ENCODE results near the gene SFXN5. TPM values are rescaled to one million over a fixed set of nuclear protein-coding genes. Genes with fewer than 3 reads are reported as not detected.

The SFXN5 gene
- total RNA-seq, 6 experiments from 2014 or later = 33.1 to 73.4 (median 56.6) TPM

DNA sequence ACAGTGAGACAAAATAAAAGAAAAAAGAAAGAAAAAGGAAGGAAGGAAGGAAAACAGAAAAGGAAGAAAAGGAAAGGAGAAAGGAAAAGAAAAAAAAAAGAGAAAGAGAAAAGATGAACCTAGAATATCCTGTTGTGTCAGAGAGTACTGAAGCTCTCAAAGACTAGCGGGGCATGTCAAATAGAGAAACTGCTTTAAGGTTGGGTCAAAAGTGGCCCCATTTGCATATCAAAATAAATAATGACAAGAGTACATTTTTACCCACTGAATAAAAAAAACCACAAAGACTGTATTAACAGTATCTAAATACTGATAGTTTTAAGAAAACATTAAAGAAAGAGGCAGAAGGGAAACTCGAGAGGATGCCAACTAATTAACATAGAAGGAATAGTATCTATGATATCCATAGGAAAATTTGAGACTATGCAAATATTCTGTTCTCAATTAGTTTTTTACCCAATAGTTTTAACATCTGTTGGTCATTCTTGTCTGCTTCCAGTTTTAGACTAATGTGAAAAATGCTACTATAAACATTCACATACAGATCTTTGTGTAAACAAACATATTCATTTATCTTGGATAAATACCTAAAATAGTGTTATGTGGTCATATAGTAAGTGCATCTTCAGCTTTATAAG is 53.2 kb downstream of the SFXN5 start:
- no peaks in the 10 kb centered on the region for H3K27me3 ChIP-seq
- no peak for TF ChIP-seq POLR2A (IDR thresholded peaks at IDR 0.05)
- TF ChIP-seq, protein P1, sequence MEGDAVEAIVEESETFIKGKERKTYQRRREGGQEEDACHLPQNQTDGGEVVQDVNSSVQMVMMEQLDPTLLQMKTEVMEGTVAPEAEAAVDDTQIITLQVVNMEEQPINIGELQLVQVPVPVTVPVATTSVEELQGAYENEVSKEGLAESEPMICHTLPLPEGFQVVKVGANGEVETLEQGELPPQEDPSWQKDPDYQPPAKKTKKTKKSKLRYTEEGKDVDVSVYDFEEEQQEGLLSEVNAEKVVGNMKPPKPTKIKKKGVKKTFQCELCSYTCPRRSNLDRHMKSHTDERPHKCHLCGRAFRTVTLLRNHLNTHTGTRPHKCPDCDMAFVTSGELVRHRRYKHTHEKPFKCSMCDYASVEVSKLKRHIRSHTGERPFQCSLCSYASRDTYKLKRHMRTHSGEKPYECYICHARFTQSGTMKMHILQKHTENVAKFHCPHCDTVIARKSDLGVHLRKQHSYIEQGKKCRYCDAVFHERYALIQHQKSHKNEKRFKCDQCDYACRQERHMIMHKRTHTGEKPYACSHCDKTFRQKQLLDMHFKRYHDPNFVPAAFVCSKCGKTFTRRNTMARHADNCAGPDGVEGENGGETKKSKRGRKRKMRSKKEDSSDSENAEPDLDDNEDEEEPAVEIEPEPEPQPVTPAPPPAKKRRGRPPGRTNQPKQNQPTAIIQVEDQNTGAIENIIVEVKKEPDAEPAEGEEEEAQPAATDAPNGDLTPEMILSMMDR (IDR thresholded peaks at IDR 0.05) = no peak
- peaks cover 0 to 25% (median 8%) of the 10 kb centered on the region in 4 donors for H3K4me1 ChIP-seq
- WGBS (ENCODE audit: insufficient coverage, low coverage, low lambda C conversion rate, missing lambda C conversion rate) = 66% methylated on average over 2 of the region's 2 CpGs
- DNase-seq (no peak), ATAC-seq (no peak)
- H3K9me3 ChIP-seq = no peaks in the 10 kb centered on the region
- peaks cover 0 to 9% (median 0%) of the 10 kb centered on the region in 4 donors for H3K36me3 ChIP-seq
- H3K4me3 ChIP-seq = no peak overlapping the region
- intact Hi-C loops (cut with DNase I) = no loop called here
- H3K27ac ChIP-seq = no peak overlapping the region

DNA sequence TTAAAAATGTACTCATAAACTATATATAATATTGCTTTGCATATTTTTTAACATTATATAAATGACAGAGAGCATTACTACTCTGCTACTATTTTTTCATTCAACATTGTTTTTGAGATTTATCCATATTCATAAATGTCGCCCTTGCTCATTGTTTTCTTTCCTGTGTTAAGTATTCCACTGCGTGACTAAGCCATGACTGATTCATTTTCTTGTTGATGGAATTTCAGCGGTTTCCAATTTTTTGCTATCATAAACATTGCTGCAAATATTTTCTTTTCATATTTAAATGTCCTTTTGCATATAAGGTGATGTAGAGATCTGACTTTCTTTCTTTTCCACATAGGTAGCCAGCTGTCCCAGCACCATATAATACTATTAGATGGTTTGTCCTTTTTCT is 57.6 kb downstream of the SFXN5 start:
- Histone ChIP-seq H3K27ac (no peak overlapping the region), H3K4me1 (no peaks in the 10 kb centered on the region), H3K4me3 (no peak overlapping the region), H3K36me3 (peaks cover 0 to 10% (median 2%) of the 10 kb centered on the region in 4 donors), H3K9me3 (no peaks in the 10 kb centered on the region), H3K27me3 (no peaks in the 10 kb centered on the region)
- 95% methylated on average over 3 of the region's 3 CpGs for WGBS (ENCODE audit: insufficient coverage, low coverage, low lambda C conversion rate, missing lambda C conversion rate)
- DNase-seq = no peak
- intact Hi-C loops (cut with DNase I) = no loop called here
- no peak for ATAC-seq
- TF ChIP-seq, protein P1 (IDR thresholded peaks at IDR 0.05) = no peak
- no peak for TF ChIP-seq POLR2A (IDR thresholded peaks at IDR 0.05)

DNA sequence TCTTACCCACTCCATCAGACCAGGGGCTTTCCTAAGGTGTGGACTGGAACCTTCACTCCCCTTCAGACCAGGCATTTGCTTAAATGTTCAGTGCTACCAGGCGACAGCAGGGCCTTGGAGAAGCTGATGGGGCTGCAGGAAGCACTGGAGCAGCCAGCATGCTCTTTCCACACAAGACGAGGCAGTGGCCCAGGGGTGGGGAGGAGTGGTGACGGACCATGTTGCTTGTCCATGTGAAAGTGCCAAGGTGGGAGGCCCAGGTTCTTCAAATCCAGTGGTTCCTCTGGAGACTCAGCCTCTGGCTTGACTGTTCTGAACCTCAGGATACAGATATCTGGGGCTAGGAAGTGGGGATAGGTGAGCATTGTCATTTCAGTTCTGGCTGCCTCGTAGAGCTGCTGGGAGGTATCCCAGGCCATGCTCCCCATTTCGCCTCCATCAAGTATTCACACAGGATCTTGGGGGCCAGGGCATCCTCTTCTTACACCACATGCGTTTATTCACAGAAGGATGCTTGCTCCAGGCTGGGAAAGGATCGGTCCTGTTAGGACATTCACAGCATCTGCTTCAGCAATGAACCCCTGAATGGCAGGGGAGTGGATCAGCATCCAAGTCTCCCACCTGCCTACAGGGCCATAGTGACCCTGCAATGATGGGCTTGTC is 62.2 kb downstream of the SFXN5 start:
- Histone ChIP-seq H3K27ac (no peak overlapping the region), H3K9me3 (no peaks in the 10 kb centered on the region), H3K36me3 (peaks cover 0 to 15% (median 4%) of the 10 kb centered on the region in 4 donors), H3K27me3 (no peaks in the 10 kb centered on the region), H3K4me3 (no peak overlapping the region), H3K4me1 (peaks cover 0 to 8% (median 2%) of the 10 kb centered on the region in 4 donors)
- intact Hi-C loops (cut with DNase I) = no loop called here
- 80% methylated on average over 2 of the region's 7 CpGs for WGBS (ENCODE audit: insufficient coverage, low coverage, low lambda C conversion rate, missing lambda C conversion rate)
- ATAC-seq (no peak), DNase-seq (peak in 1 of 3 donors; percentile 43)
- TF ChIP-seq, protein P1 (IDR thresholded peaks at IDR 0.05) = no peak
- no peak for TF ChIP-seq POLR2A (IDR thresholded peaks at IDR 0.05)

DNA sequence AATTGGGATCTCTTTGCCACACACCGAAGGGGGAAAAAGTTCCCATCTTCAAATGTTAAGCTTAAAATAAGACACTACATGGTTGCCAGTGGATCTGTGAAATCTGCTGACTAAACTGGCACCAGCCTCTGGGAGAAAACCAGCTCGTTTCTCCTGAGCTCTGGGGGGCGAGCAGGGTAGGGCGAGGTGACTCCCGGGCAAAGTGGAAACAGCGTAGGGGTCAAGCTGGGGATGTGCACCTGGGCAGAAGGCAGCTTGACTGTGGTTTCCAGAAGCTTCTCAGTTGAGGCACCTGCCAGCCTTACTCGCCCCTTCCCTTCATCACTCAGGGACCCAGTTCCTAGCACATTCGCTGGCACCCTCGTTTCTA is 62.8 kb downstream of the SFXN5 start:
- TF ChIP-seq, protein P1 (IDR thresholded peaks at IDR 0.05) = no peak
- no peak for TF ChIP-seq POLR2A (IDR thresholded peaks at IDR 0.05)
- Histone ChIP-seq H3K4me3 (no peak overlapping the region), H3K27ac (no peak overlapping the region), H3K9me3 (no peaks in the 10 kb centered on the region), H3K36me3 (peaks cover 0 to 15% (median 4%) of the 10 kb centered on the region in 4 donors), H3K27me3 (no peaks in the 10 kb centered on the region), H3K4me1 (peaks cover 0 to 8% (median 2%) of the 10 kb centered on the region in 4 donors)
- 69% methylated on average over 2 of the region's 9 CpGs for WGBS (ENCODE audit: insufficient coverage, low coverage, low lambda C conversion rate, missing lambda C conversion rate)
- ATAC-seq (no peak), DNase-seq (no peak)
- intact Hi-C loops (cut with DNase I) = no loop called here

All from right lobe of liver (tissue), 6 donors.